Fibroblast of lung (primary cell): ENCODE measurements around the gene PDZD2.

Source experiments
- CTCF ChIP-seq, 2 donors: IDR thresholded peaks in 1 of 2; conservative IDR thresholded peaks in 1 of 2; 1 replicate in 1 of 2; 2 replicates in 1 of 2; pipeline ENCODE4 v1.5.1; 2011 to 2012; ENCODE audit warnings: low read length in 2 of 2, control low read depth in 1 of 2, inconsistent platforms in 1 of 2, low read depth in 1 of 2, mild to moderate bottlenecking in 1 of 2
- EZH2 ChIP-seq: IDR thresholded peaks from 2 replicates; pipeline ENCODE4 v1.5.1; 2012; ENCODE audit warnings: low read length, control low read depth, mild to moderate bottlenecking; ENCODE audit errors: missing control alignments

DNA sequence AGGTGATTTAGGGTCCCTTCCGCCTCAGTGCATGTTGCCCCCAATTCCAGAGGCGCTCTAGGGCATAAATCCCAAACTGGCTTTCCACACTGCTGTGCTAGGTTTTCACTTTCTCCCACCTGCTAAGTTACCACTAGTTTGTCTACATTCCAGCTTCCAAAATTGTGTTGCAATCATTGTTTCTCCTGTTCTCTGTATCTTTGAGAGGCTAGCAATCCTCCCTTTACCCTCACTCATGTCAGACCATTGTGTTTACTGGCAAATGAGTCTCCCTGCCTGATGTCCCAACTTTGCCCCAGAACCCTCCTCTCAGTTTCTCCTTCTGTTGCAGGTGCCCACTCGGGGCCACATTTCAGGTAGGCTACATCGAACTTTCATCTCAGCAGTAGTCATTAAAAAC lies 221.3 kb downstream of the PDZD2 start:
- TF ChIP-seq CTCF (conservative IDR thresholded peaks at IDR 0.05 in 1 of 2, IDR thresholded peaks at IDR 0.05 in 1 of 2; ENCODE audit: low read depth in 1 of 2, low read length in 2 of 2) (no peak), EZH2 (no peak)
